VCaP (cell line): ENCODE data around the gene NCF4.

ENCODE experiments used
- H3K27ac ChIP-seq: fragments of 450-650 bp; 2 replicates; pipeline ENCODE4 v1.5.1; 2017
- CTCF ChIP-seq: fragments of 450-650 bp; conservative IDR thresholded peaks from 2 replicates; pipeline ENCODE4 v1.5.1; 2017; ENCODE audit warnings: mild to moderate bottlenecking, moderate library complexity

The NCF4 gene

GRCh38 chr22:36838119-36839030 lies 22.4 kb upstream of the NCF4 start:
- no peak for TF ChIP-seq CTCF
- H3K27ac ChIP-seq, result no peak overlapping the region

- TF ChIP-seq CTCF, result no peak
- H3K27ac ChIP-seq, result no peak overlapping the region
Observed at GRCh38 chr22:36839356-36840073, 21.3 kb upstream of the NCF4 start.

- H3K27ac ChIP-seq, result no peak overlapping the region
- TF ChIP-seq CTCF, result no peak
Observed at GRCh38 chr22:36840106-36840505, 20.7 kb upstream of the NCF4 start.

- TF ChIP-seq CTCF, result no peak
- no peak overlapping the region for H3K27ac ChIP-seq
Observed at GRCh38 chr22:36846271-36846670, 14.5 kb upstream of the NCF4 start.

- no peak overlapping the region for H3K27ac ChIP-seq
- TF ChIP-seq CTCF, result no peak
Observed at GRCh38 chr22:36846949-36847348, 13.9 kb upstream of the NCF4 start.

GRCh38 chr22:36850056-36850455 lies 10.8 kb upstream of the NCF4 start:
- TF ChIP-seq CTCF, result no peak

GRCh38 chr22:36850682-36851081 lies 10.1 kb upstream of the NCF4 start:
- H3K27ac ChIP-seq, result no peak overlapping the region
- TF ChIP-seq CTCF, result no peak

More at GRCh38 chr22:36850056-36850455, 10.8 kb upstream of the NCF4 start:
- no peak overlapping the region for H3K27ac ChIP-seq
